GM18519 (cell line): ENCODE data around the gene UCP1.
"Not testable (repeated sequence)": the region's sequence is repeated elsewhere in the genome, so short reads cannot be mapped to it uniquely, and the experiment has no call there.

Experiments
- ATAC-seq: cut with Tn5 transposase; IDR thresholded peaks from one replicate; pipeline ENCODE4 v1.9.1; 2021; ENCODE audit warnings: mild to moderate bottlenecking, moderate library complexity; ENCODE audit not compliant: unreplicated experiment, low FRiP score

Gene UCP1

DNA sequence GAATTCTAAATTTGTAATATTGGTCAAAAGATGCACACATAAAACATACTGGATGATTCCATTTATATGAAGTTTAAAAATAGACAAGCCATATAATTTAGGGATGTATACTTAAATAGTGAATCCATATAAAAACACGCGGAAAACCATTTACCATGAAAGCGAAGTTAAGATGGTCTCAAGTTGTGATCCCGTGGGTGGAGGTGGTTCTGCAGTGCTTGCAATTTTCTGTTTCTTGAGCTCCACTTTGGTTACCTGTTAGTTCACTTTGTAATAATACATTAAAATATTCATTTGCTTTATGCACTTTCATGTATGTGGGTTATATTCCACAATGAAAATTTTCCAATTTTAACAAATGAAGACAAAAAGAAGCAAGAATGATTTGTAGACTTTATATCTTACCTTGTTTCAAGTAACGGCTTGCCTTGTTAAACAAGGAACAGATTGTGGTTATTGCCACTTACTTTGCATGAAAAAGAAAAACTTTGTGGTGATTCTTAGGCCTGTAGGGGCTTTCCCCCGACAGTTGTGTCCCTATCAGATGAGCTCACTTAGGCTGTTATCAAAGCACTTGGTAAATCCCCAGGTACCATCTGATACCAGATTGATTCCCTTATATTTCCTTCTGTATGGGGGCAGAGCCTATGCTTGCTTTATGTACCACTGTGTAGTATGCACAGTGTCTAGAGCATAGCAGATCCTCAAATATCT lies 12.2 kb downstream of the UCP1 start:
- peak; percentile 99 for ATAC-seq

DNA sequence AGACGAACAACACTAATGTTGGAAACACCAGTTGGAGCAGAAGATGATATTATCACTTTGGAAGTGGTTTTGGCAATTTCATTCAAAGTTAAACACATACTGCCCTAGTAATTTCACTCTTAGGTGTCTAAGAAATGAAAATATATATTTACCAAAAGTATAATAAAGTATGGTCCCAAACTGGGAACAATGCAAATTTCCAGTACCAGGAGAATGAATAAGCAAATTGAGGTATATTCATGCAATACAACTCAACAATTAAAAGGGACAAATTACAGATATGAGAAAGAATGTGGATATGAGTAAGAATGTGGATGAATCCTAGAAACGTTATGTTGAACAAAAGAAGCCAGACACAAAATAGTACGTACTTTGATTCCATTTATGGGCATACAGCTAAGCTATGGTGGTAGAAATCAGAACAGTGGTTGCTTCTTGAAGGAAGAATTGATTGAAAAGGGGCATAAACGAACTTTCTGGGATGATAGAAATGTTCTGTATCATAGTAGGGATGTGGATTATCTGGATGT lies 34.7 kb downstream of the UCP1 start:
- no peak for ATAC-seq

DNA sequence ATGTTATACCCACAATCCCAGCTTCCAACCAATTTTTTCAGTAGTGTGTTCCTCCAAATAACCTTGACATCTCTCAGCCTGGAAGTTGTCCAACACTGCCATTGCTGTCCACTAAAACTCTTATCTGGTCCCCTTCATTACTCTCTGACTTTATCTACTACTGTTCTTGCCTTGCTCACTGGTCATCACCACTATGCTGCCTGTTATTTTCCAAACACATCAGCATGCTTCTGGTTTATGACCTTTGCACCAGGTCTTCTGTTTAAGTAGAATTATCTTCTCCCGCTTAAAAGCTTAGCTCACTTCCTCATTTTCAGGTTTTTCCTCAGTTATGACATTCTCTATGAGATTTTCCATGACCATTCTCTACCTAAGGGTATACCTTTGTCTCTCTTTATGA lies 39.3 kb downstream of the UCP1 start:
- no peak for ATAC-seq

DNA sequence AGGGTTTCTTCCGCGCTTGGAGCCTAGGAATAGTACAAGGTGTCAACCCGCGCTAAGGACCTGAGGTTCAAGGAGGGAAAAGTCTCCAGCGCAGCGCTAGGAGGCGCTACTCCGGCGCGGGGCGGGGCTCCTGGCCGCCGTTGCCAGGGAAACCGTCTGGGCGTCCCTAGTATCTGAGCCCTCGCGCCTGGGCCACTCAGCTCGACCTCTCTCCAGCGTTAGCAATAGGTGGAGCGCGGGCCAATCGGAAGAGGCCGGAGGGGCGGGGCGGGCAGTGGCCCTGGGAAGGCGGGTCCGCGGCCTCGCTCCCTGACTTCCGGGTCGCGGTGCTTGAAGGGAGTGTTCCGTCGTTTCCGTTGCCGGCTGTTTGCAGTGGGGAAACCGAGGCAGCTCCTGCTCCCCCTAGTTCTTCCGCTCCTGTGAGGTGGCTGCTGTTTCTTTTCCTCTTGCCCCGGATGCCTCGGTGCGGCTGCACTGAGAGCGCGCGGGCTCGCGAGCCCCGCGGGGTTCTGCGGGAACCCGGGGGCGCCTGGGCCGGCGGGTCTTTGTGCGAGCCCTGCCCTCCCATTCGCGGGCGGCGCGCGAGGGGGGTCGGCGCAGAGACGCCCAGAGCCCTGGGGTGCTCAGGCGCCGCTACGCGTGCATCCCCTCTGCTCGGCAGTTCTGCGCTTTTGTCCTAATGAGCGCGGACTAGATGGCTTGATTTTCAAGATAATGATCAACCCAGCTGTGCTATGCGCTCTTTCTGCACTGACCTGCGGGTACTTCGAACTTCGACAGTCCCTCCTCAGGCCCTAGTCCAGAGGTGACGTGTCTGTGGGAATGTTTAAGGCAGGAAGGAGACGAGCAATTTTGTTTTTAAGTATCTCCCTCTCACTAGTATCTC lies 44.7 kb downstream of the UCP1 start, which contains the start of gene ELMOD2:
Gene ELMOD2, plus strand, starts transcription at position 312 of the 886 bp plus-strand sequence. CDS start 1,261 bp downstream, outside the sequence.
- ATAC-seq = peak; percentile 100

DNA sequence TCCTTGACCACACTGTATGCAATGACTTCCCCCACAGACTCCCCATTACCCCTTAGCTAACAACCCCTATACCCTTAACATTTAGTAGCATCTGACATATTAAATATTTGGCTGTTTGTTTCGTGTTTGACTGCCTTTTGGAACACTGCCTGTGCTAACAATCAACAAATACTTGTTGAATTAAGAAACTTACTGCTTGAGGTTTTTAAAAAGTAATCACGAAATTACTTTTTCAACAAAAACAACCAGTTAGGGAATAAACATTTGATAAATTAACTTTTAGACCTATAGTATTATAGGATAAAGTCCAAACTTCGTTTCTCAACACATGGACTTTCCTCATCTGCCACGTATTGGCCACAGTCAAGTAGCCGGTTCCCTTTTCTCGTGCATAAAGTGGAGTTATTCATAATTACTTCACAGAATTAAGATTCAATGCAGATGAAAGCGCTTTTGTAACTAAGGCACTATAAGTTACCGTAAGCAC lies 45.3 kb downstream of the UCP1 start:
- no peak for ATAC-seq

DNA sequence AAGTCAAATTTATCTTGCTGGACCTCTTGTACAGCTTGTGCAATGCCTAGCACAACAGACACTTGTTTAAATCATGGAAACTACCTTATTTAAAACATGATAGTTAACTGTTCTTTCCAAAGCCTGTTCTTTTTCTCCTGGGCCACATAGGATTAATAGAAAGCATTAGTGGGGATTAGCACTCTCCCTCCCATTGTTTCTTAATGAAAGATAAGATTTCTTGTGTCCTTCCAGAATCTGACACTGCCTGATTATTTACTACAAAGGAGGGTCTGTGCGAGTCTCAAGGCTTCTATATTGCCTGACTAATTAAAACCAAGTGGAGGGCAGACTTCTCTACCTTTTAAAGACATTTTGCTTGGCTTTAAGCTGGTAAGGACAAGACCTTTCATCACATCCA lies 53.3 kb downstream of the UCP1 start:
- ATAC-seq = no peak

DNA sequence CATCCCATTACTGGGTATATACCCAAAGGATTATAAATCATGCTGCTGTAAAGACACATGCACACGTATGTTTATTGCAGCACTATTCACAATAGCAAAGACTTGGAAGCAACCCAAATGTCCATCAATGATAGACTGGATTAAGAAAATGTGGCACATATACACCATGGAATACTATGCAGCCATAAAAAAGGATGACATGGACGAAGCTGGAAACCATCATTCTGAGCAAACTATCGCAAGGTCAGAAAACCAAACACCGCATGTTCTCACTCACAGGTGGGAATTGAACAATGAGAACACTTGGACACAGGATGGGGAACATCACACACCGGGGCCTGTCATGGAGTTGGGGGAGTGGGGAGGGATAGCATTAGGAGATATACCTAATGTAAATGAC lies 55.0 kb downstream of the UCP1 start:
- ATAC-seq = not testable (repeated sequence)
